Activated naive CD8-positive, alpha-beta T cell treated with anti-CD3 and anti-CD28 coated beads, Interleukin-2, amount 10 ng/mL, durations not matched to agents 7 days and 5 days (primary cell): Measurements from ENCODE around the gene RHAG. TPM values are rescaled to one million over a fixed set of nuclear protein-coding genes. Genes with fewer than 3 reads are reported as not detected.
"Not testable (repeated sequence)": the region's sequence is repeated elsewhere in the genome, so short reads cannot be mapped to it uniquely, and the experiment has no call there.

ENCODE experiments used
- ATAC-seq: fragments of 150-1000 bp; cut with Tn5 transposase; one replicate; pipeline ENCODE4 v1.10.0; 2021; ENCODE audit warnings: low read depth, moderate library complexity
- POLR2A ChIA-PET: fragments of 350-600 bp; sonication (Branson Sonifier 250); formaldehyde crosslinking; loops from one replicate; lab custom pipeline; 2021; ENCODE audit warnings: antibody characterized with exemption; lab: Charles Lee
- DNase-seq: peaks from one replicate; pipeline ENCODE4 v3.0.0; 2021
- H3K27ac Mint-ChIP-seq: one replicate; pipeline ENCODE4 v1.8.0; 2022; ENCODE audit warnings: mild to moderate bottlenecking, mixed read lengths
- H3K27me3 Mint-ChIP-seq: one replicate; pipeline ENCODE4 v1.8.0; 2022; ENCODE audit warnings: mild to moderate bottlenecking, moderate library complexity, mixed read lengths
- H3K36me3 Mint-ChIP-seq: one replicate; pipeline ENCODE4 v1.8.0; 2021; ENCODE audit warnings: mild to moderate bottlenecking, mixed read lengths
- H3K4me1 Mint-ChIP-seq: one replicate; pipeline ENCODE4 v1.8.0; 2021; ENCODE audit warnings: mixed read lengths
- H3K4me3 Mint-ChIP-seq: one replicate; pipeline ENCODE4 v1.8.0; 2022; ENCODE audit warnings: mild to moderate bottlenecking, moderate library complexity, mixed read lengths
- H3K9me3 Mint-ChIP-seq: one replicate; pipeline ENCODE4 v1.8.0; 2021; ENCODE audit warnings: mixed read lengths
- total RNA-seq, 2 experiments: library from RNA; stranded (reverse); gene quantifications; one replicate each; pipeline ENCODE4 v1.2.3, GENCODE V29; 2021

Gene RHAG
- total RNA-seq, 2 experiments from 2014 or later: not detected

GRCh38 chr6:49632727-49633126 lies 3.9 kb downstream of the RHAG start:
- DNase-seq (no peak), ATAC-seq (no peak)
- Mint-ChIP-seq H3K4me3 (no peak overlapping the region), H3K9me3 (peaks cover 1% of the 10 kb centered on the region), H3K36me3 (no peaks in the 10 kb centered on the region), H3K27me3 (peaks cover 2% of the 10 kb centered on the region), H3K4me1 (peaks cover 1% of the 10 kb centered on the region), H3K27ac (no peak overlapping the region)
- POLR2A ChIA-PET: no interaction called here

GRCh38 chr6:49629485-49630088 lies 7.1 kb downstream of the RHAG start:
- POLR2A ChIA-PET, H3K36me3 Mint-ChIP-seq: not testable (repeated sequence)

DNA sequence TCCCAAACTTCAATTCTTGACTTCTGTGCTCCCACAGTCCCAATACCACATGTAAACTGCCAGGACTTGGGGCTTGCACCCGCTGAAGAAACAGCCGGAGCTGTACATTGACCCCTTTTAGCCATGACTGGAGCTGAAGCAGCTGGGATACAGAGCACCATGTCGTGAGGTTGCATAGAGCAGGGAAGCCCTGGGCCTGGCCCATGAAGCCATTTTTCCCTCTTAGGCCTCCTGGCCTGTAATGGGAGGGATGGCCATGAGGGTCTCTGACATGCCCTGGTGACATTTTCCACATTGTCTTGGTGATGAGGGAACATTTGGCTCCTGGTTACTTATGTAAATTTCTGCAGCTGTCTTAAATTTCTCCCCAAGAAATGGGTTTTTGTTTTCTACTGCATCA lies 9.8 kb downstream of the RHAG start:
- Mint-ChIP-seq H3K27ac (no peak overlapping the region), H3K4me1 (peaks cover 1% of the 10 kb centered on the region), H3K9me3 (peaks cover 1% of the 10 kb centered on the region), H3K36me3 (no peaks in the 10 kb centered on the region), H3K4me3 (no peak overlapping the region), H3K27me3 (peaks cover 2% of the 10 kb centered on the region)
- no peak for ATAC-seq
- no peak for DNase-seq
- POLR2A ChIA-PET: no interaction called here

More at GRCh38 chr6:49629485-49630088, 7.1 kb downstream of the RHAG start:
- not testable (repeated sequence) for H3K27me3 Mint-ChIP-seq, ATAC-seq, H3K4me3 Mint-ChIP-seq, H3K27ac Mint-ChIP-seq, DNase-seq, H3K4me1 Mint-ChIP-seq, H3K9me3 Mint-ChIP-seq

- Mint-ChIP-seq H3K9me3 (no peaks in the 10 kb centered on the region), H3K27ac (no peak overlapping the region), H3K4me1 (no peaks in the 10 kb centered on the region), H3K36me3 (no peaks in the 10 kb centered on the region), H3K4me3 (no peak overlapping the region), H3K27me3 (peaks cover 5% of the 10 kb centered on the region)
- DNase-seq (no peak), ATAC-seq (no peak)
- POLR2A ChIA-PET: no interaction called here
These were observed 18.4 kb downstream of the RHAG start for GRCh38 chr6:49618257-49618656.

GRCh38 chr6:49614144-49614543 lies 22.5 kb downstream of the RHAG start:
- POLR2A ChIA-PET, H3K27ac Mint-ChIP-seq, H3K4me1 Mint-ChIP-seq, H3K36me3 Mint-ChIP-seq, ATAC-seq, DNase-seq, H3K4me3 Mint-ChIP-seq, H3K9me3 Mint-ChIP-seq: not testable (repeated sequence)
- peaks cover 20% of the 10 kb centered on the region for H3K27me3 Mint-ChIP-seq

GRCh38 chr6:49609285-49609684 lies 27.4 kb downstream of the RHAG start:
- no peak overlapping the region for H3K27ac Mint-ChIP-seq
- H3K27me3 Mint-ChIP-seq: peaks cover 15% of the 10 kb centered on the region
- ATAC-seq (no peak), DNase-seq (no peak)
- H3K36me3 Mint-ChIP-seq: no peaks in the 10 kb centered on the region
- no peaks in the 10 kb centered on the region for H3K4me1 Mint-ChIP-seq
- POLR2A ChIA-PET: no interaction called here
- no peaks in the 10 kb centered on the region for H3K9me3 Mint-ChIP-seq
- no peak overlapping the region for H3K4me3 Mint-ChIP-seq

DNA sequence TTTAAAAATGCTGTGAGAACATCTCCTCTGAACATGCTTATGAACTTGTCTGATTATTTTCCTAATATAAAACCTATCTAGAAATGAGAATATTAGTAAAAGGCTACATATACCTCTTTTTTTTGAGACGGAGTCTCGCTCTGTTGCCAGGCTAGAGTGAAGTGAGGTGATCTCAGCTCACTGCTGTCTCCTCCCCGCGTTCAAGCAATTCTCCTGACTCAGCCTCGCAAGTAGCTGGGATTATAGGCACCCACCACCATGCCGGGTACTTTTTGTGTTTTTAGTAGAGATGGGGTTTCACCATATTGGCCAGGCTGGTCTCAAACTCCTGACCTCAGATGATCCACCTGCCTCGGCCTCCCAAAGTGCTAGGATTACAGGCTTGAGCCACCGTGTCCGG lies 28.4 kb downstream of the RHAG start:
- POLR2A ChIA-PET, H3K4me3 Mint-ChIP-seq, H3K27ac Mint-ChIP-seq: not testable (repeated sequence)

GRCh38 chr6:49607391-49607982 lies 29.2 kb downstream of the RHAG start:
- no peak overlapping the region for H3K27ac Mint-ChIP-seq

More for the DNA sequence above, 28.4 kb downstream of the RHAG start:
- H3K9me3 Mint-ChIP-seq, DNase-seq, H3K36me3 Mint-ChIP-seq, H3K4me1 Mint-ChIP-seq, ATAC-seq: not testable (repeated sequence)
- H3K27me3 Mint-ChIP-seq: peaks cover 15% of the 10 kb centered on the region

GRCh38 chr6:49606721-49607390 lies 29.8 kb downstream of the RHAG start:
- no peaks in the 10 kb centered on the region for H3K9me3 Mint-ChIP-seq
- no peaks in the 10 kb centered on the region for H3K4me1 Mint-ChIP-seq
- no peaks in the 10 kb centered on the region for H3K36me3 Mint-ChIP-seq
- H3K4me3 Mint-ChIP-seq: no peak overlapping the region
- H3K27ac Mint-ChIP-seq: no peak overlapping the region
- H3K27me3 Mint-ChIP-seq: peaks cover 12% of the 10 kb centered on the region
- POLR2A ChIA-PET: no interaction called here
- ATAC-seq: peak; percentile 33
- no peak for DNase-seq

More at GRCh38 chr6:49607391-49607982, 29.2 kb downstream of the RHAG start:
- H3K27me3 Mint-ChIP-seq: peaks cover 15% of the 10 kb centered on the region
- ATAC-seq (no peak), DNase-seq (no peak)
- no peaks in the 10 kb centered on the region for H3K36me3 Mint-ChIP-seq
- H3K4me3 Mint-ChIP-seq: no peak overlapping the region
- POLR2A ChIA-PET: no interaction called here
- no peaks in the 10 kb centered on the region for H3K4me1 Mint-ChIP-seq
- H3K9me3 Mint-ChIP-seq: no peaks in the 10 kb centered on the region

GRCh38 chr6:49604080-49604479 lies 32.6 kb downstream of the RHAG start:
- ATAC-seq, H3K4me3 Mint-ChIP-seq, H3K36me3 Mint-ChIP-seq, DNase-seq, H3K27ac Mint-ChIP-seq, POLR2A ChIA-PET, H3K27me3 Mint-ChIP-seq, H3K9me3 Mint-ChIP-seq, H3K4me1 Mint-ChIP-seq: not testable (repeated sequence)

GRCh38 chr6:49587262-49587661 lies 49.4 kb downstream of the RHAG start:
- ATAC-seq, DNase-seq, POLR2A ChIA-PET, H3K27me3 Mint-ChIP-seq, H3K36me3 Mint-ChIP-seq, H3K9me3 Mint-ChIP-seq, H3K27ac Mint-ChIP-seq, H3K4me1 Mint-ChIP-seq, H3K4me3 Mint-ChIP-seq: not testable (repeated sequence)

GRCh38 chr6:49582529-49582928 lies 54.1 kb downstream of the RHAG start:
- DNase-seq: no peak
- ATAC-seq: no peak
- Mint-ChIP-seq H3K4me1 (no peaks in the 10 kb centered on the region), H3K9me3 (no peaks in the 10 kb centered on the region), H3K36me3 (no peaks in the 10 kb centered on the region), H3K4me3 (no peak overlapping the region), H3K27me3 (peaks cover 13% of the 10 kb centered on the region), H3K27ac (no peak overlapping the region)
- POLR2A ChIA-PET: no interaction called here

- Mint-ChIP-seq H3K9me3 (no peaks in the 10 kb centered on the region), H3K27me3 (peaks cover 10% of the 10 kb centered on the region), H3K4me1 (no peaks in the 10 kb centered on the region), H3K36me3 (no peaks in the 10 kb centered on the region), H3K4me3 (no peak overlapping the region), H3K27ac (no peak overlapping the region)
- POLR2A ChIA-PET: no interaction called here
- DNase-seq (no peak), ATAC-seq (no peak)
These were observed 57.0 kb downstream of the RHAG start for GRCh38 chr6:49579649-49580048.

GRCh38 chr6:49576618-49577017 lies 60.0 kb downstream of the RHAG start:
- H3K9me3 Mint-ChIP-seq: no peaks in the 10 kb centered on the region
- no peaks in the 10 kb centered on the region for H3K4me1 Mint-ChIP-seq
- peaks cover 16% of the 10 kb centered on the region for H3K27me3 Mint-ChIP-seq
- ATAC-seq (no peak), DNase-seq (no peak)
- H3K36me3 Mint-ChIP-seq: no peaks in the 10 kb centered on the region
- POLR2A ChIA-PET: no interaction called here
- H3K27ac Mint-ChIP-seq: no peak overlapping the region
- H3K4me3 Mint-ChIP-seq: no peak overlapping the region
